Neural cell (in vitro differentiated cells): ENCODE data around the gene IL12RB2.
"Not testable (repeated sequence)": the region's sequence is repeated elsewhere in the genome, so short reads cannot be mapped to it uniquely, and the experiment has no call there.

Experiments
- REST ChIP-seq: IDR thresholded peaks from 2 replicates; pipeline ENCODE4 v1.6.1; 2012; ENCODE audit warnings: borderline replicate concordance
- TAF1 ChIP-seq: IDR thresholded peaks from 2 replicates; pipeline ENCODE4 v1.6.1; 2012; ENCODE audit warnings: low read depth
- TF ChIP-seq, protein P1 (sequence below): fragments of 450-650 bp; IDR thresholded peaks from 2 replicates; pipeline ENCODE4 v1.5.1; 2014; ENCODE audit warnings: antibody characterized with exemption, mild to moderate bottlenecking, moderate library complexity; ENCODE audit not compliant: poor library complexity, severe bottlenecking

GRCh38 chr1:67413101-67413500 lies 105.4 kb downstream of the IL12RB2 start:
- TF ChIP-seq, protein P1, sequence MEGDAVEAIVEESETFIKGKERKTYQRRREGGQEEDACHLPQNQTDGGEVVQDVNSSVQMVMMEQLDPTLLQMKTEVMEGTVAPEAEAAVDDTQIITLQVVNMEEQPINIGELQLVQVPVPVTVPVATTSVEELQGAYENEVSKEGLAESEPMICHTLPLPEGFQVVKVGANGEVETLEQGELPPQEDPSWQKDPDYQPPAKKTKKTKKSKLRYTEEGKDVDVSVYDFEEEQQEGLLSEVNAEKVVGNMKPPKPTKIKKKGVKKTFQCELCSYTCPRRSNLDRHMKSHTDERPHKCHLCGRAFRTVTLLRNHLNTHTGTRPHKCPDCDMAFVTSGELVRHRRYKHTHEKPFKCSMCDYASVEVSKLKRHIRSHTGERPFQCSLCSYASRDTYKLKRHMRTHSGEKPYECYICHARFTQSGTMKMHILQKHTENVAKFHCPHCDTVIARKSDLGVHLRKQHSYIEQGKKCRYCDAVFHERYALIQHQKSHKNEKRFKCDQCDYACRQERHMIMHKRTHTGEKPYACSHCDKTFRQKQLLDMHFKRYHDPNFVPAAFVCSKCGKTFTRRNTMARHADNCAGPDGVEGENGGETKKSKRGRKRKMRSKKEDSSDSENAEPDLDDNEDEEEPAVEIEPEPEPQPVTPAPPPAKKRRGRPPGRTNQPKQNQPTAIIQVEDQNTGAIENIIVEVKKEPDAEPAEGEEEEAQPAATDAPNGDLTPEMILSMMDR, result not testable (repeated sequence)
- not testable (repeated sequence) for TF ChIP-seq TAF1, REST
